Measurements from ENCODE around the gene PROSER2. TPM values are rescaled to one million over a fixed set of nuclear protein-coding genes. Genes with fewer than 3 reads are reported as not detected.

The PROSER2 gene
- polyA plus RNA-seq, 6 donors from 2014 or later: 0.31 to 0.59 TPM; not detected in 4

- Mint-ChIP-seq H3K9me3 (no peaks in the 10 kb centered on the region), H3K36me3 (no peaks in the 10 kb centered on the region), H3K27me3 (peaks cover 0 to 11% (median 4%) of the 10 kb centered on the region in 3 donors), H3K4me3 (no peak overlapping the region), H3K4me1 (peaks cover 3 to 5% (median 5%) of the 10 kb centered on the region in 3 donors), H3K27ac (no peak overlapping the region)
- DNase-seq (no peak), ATAC-seq (ENCODE audit: low read depth in 2 of 2) (no peak)
Observed at GRCh38 chr10:11794566-11794965, 28.6 kb upstream of the PROSER2 start.

GRCh38 chr10:11795101-11795920, 27.8 kb upstream of the PROSER2 start:
- Mint-ChIP-seq H3K27ac (no peak overlapping the region), H3K27me3 (peaks cover 0 to 11% (median 0%) of the 10 kb centered on the region in 3 donors)
- ATAC-seq (ENCODE audit: low read depth in 2 of 2): no peak

GRCh38 chr10:11796474-11796873, 26.7 kb upstream of the PROSER2 start:
- H3K4me1 Mint-ChIP-seq: peaks cover 3 to 5% (median 5%) of the 10 kb centered on the region in 3 donors
- H3K9me3 Mint-ChIP-seq: no peaks in the 10 kb centered on the region
- no peak for DNase-seq
- H3K4me3 Mint-ChIP-seq: no peak overlapping the region
- peaks cover 0 to 9% (median 0%) of the 10 kb centered on the region in 3 donors for H3K27me3 Mint-ChIP-seq
- H3K36me3 Mint-ChIP-seq: no peaks in the 10 kb centered on the region
- H3K27ac Mint-ChIP-seq: no peak overlapping the region
- ATAC-seq (ENCODE audit: low read depth in 2 of 2): no peak

More at GRCh38 chr10:11795101-11795920, 27.8 kb upstream of the PROSER2 start:
- H3K4me1 Mint-ChIP-seq: peaks cover 3 to 5% (median 5%) of the 10 kb centered on the region in 3 donors
- H3K36me3 Mint-ChIP-seq: no peaks in the 10 kb centered on the region
- H3K9me3 Mint-ChIP-seq: no peaks in the 10 kb centered on the region
- H3K4me3 Mint-ChIP-seq: peak overlapping the region in 1 of 8 donors; percentile 74
- DNase-seq: no peak

GRCh38 chr10:11797281-11797680, 25.9 kb upstream of the PROSER2 start:
- Mint-ChIP-seq H3K27ac (peak overlapping the region in 1 of 6 donors; percentile 70), H3K9me3 (no peaks in the 10 kb centered on the region), H3K4me1 (peaks cover 3 to 5% (median 5%) of the 10 kb centered on the region in 3 donors), H3K36me3 (no peaks in the 10 kb centered on the region), H3K27me3 (peaks cover 0 to 5% (median 0%) of the 10 kb centered on the region in 3 donors), H3K4me3 (no peak overlapping the region)
- no peak for DNase-seq
- ATAC-seq (ENCODE audit: low read depth in 2 of 2): no peak

- no peak overlapping the region for H3K27ac Mint-ChIP-seq
- peaks cover 3 to 5% (median 5%) of the 10 kb centered on the region in 3 donors for H3K4me1 Mint-ChIP-seq
- DNase-seq (no peak), ATAC-seq (ENCODE audit: low read depth in 2 of 2) (no peak)
- H3K4me3 Mint-ChIP-seq: no peak overlapping the region
- H3K9me3 Mint-ChIP-seq: no peaks in the 10 kb centered on the region
- peaks cover 0 to 5% (median 0%) of the 10 kb centered on the region in 3 donors for H3K27me3 Mint-ChIP-seq
- no peaks in the 10 kb centered on the region for H3K36me3 Mint-ChIP-seq
Observed at GRCh38 chr10:11797847-11798633, 25.1 kb upstream of the PROSER2 start.

- Mint-ChIP-seq H3K27ac (no peak overlapping the region), H3K27me3 (peaks cover 0 to 5% (median 0%) of the 10 kb centered on the region in 3 donors), H3K9me3 (no peaks in the 10 kb centered on the region), H3K4me1 (peaks cover 3 to 5% (median 5%) of the 10 kb centered on the region in 3 donors), H3K36me3 (no peaks in the 10 kb centered on the region), H3K4me3 (no peak overlapping the region)
- ATAC-seq (ENCODE audit: low read depth in 2 of 2): no peak
- DNase-seq: no peak
Observed at GRCh38 chr10:11798845-11799735, 24.1 kb upstream of the PROSER2 start.

- H3K4me3 Mint-ChIP-seq: no peak overlapping the region
- no peak overlapping the region for H3K27ac Mint-ChIP-seq
- ATAC-seq (ENCODE audit: low read depth in 2 of 2) (no peak), DNase-seq (no peak)
- H3K36me3 Mint-ChIP-seq: no peaks in the 10 kb centered on the region
- peaks cover 3 to 5% (median 5%) of the 10 kb centered on the region in 3 donors for H3K4me1 Mint-ChIP-seq
- no peaks in the 10 kb centered on the region for H3K9me3 Mint-ChIP-seq
- peaks cover 0 to 5% (median 0%) of the 10 kb centered on the region in 3 donors for H3K27me3 Mint-ChIP-seq
Observed at GRCh38 chr10:11799736-11800080, 23.4 kb upstream of the PROSER2 start.

GRCh38 chr10:11804336-11804735, 18.8 kb upstream of the PROSER2 start:
- no peaks in the 10 kb centered on the region for H3K9me3 Mint-ChIP-seq
- H3K4me1 Mint-ChIP-seq: no peaks in the 10 kb centered on the region
- H3K27ac Mint-ChIP-seq: no peak overlapping the region
- H3K27me3 Mint-ChIP-seq: peaks cover 8 to 11% (median 9%) of the 10 kb centered on the region in 3 donors
- DNase-seq: no peak
- no peaks in the 10 kb centered on the region for H3K36me3 Mint-ChIP-seq
- H3K4me3 Mint-ChIP-seq: peak overlapping the region in 1 of 8 donors; percentile 3
- no peak for ATAC-seq (ENCODE audit: low read depth in 2 of 2)

GRCh38 chr10:11805792-11806191, 17.4 kb upstream of the PROSER2 start:
- H3K4me1 Mint-ChIP-seq: no peaks in the 10 kb centered on the region
- peak overlapping the region in 1 of 6 donors; percentile 26 for H3K27ac Mint-ChIP-seq
- no peak for ATAC-seq (ENCODE audit: low read depth in 2 of 2)

GRCh38 chr10:11806706-11807105, 16.4 kb upstream of the PROSER2 start:
- peaks cover 8 to 13% (median 9%) of the 10 kb centered on the region in 3 donors for H3K27me3 Mint-ChIP-seq
- no peaks in the 10 kb centered on the region for H3K36me3 Mint-ChIP-seq
- no peak for ATAC-seq (ENCODE audit: low read depth in 2 of 2)
- H3K4me1 Mint-ChIP-seq: no peaks in the 10 kb centered on the region
- no peaks in the 10 kb centered on the region for H3K9me3 Mint-ChIP-seq
- H3K27ac Mint-ChIP-seq: no peak overlapping the region
- DNase-seq: no peak
- peak overlapping the region in 1 of 8 donors; percentile 4 for H3K4me3 Mint-ChIP-seq

More at GRCh38 chr10:11805792-11806191, 17.4 kb upstream of the PROSER2 start:
- no peak for DNase-seq
- H3K4me3 Mint-ChIP-seq: no peak overlapping the region
- no peaks in the 10 kb centered on the region for H3K9me3 Mint-ChIP-seq
- H3K27me3 Mint-ChIP-seq: peaks cover 8 to 17% (median 9%) of the 10 kb centered on the region in 3 donors
- no peaks in the 10 kb centered on the region for H3K36me3 Mint-ChIP-seq

- no peak for ATAC-seq (ENCODE audit: low read depth in 2 of 2)
- DNase-seq: no peak
- Mint-ChIP-seq H3K27ac (no peak overlapping the region), H3K9me3 (no peaks in the 10 kb centered on the region), H3K4me3 (no peak overlapping the region), H3K4me1 (no peaks in the 10 kb centered on the region), H3K36me3 (no peaks in the 10 kb centered on the region), H3K27me3 (peaks cover 8 to 13% (median 9%) of the 10 kb centered on the region in 3 donors)
Observed at GRCh38 chr10:11808808-11809207, 14.3 kb upstream of the PROSER2 start.

GRCh38 chr10:11810313-11810766, 12.8 kb upstream of the PROSER2 start:
- H3K4me1 Mint-ChIP-seq: no peaks in the 10 kb centered on the region
- no peak overlapping the region for H3K4me3 Mint-ChIP-seq
- ATAC-seq (ENCODE audit: low read depth in 2 of 2) (no peak), DNase-seq (no peak)
- H3K9me3 Mint-ChIP-seq: no peaks in the 10 kb centered on the region
- H3K27me3 Mint-ChIP-seq: peaks cover 8 to 13% (median 9%) of the 10 kb centered on the region in 3 donors
- H3K36me3 Mint-ChIP-seq: no peaks in the 10 kb centered on the region
- no peak overlapping the region for H3K27ac Mint-ChIP-seq

GRCh38 chr10:11810973-11811372, 12.2 kb upstream of the PROSER2 start:
- Mint-ChIP-seq H3K27me3 (peaks cover 6 to 13% (median 8%) of the 10 kb centered on the region in 3 donors), H3K27ac (peak overlapping the region in 1 of 6 donors; percentile 47), H3K4me1 (no peaks in the 10 kb centered on the region)

More at GRCh38 chr10:11810973-11811372, 12.2 kb upstream of the PROSER2 start:
- no peak for DNase-seq
- no peaks in the 10 kb centered on the region for H3K9me3 Mint-ChIP-seq
- no peaks in the 10 kb centered on the region for H3K36me3 Mint-ChIP-seq
- no peak for ATAC-seq (ENCODE audit: low read depth in 2 of 2)
- H3K4me3 Mint-ChIP-seq: no peak overlapping the region

Measured in naive B cell (primary cell).